GM08714 (cell line): ENCODE measurements around the gene CNEP1R1.

Experiments
- H3K4me3 ChIP-seq: fragments of 200-500 bp; sonication (Bioruptor generic); 2 replicates; pipeline ENCODE4 v1.5.1; 2014; ENCODE audit warnings: mild to moderate bottlenecking, low read length, inconsistent platforms
- ZNF274 ChIP-seq: IDR thresholded peaks from 2 replicates; pipeline ENCODE4 v1.6.1; 2012; ENCODE audit warnings: mild to moderate bottlenecking, low read depth, low read length

Gene CNEP1R1

DNA sequence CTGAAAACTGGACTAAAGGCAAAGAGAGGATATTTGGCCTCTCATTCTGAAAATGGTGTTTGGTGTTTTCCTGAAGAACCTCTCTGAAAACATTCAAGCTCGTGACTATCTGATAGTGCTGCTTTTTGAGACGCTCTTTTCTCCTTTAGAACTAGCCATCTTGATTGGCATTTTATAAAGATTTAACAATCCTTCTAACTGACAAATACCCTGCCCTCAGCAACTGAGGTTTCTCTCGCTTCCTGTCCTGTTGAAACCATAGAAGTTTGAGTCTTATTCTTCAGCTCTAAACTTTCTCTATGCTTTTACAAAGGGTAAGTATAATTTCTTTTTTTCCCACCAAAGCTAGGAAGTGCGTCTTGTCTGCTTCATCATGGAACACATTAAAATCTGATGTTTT lies 13.3 kb downstream of the CNEP1R1 start:
- TF ChIP-seq ZNF274: no peak
- no peak overlapping the region for H3K4me3 ChIP-seq

DNA sequence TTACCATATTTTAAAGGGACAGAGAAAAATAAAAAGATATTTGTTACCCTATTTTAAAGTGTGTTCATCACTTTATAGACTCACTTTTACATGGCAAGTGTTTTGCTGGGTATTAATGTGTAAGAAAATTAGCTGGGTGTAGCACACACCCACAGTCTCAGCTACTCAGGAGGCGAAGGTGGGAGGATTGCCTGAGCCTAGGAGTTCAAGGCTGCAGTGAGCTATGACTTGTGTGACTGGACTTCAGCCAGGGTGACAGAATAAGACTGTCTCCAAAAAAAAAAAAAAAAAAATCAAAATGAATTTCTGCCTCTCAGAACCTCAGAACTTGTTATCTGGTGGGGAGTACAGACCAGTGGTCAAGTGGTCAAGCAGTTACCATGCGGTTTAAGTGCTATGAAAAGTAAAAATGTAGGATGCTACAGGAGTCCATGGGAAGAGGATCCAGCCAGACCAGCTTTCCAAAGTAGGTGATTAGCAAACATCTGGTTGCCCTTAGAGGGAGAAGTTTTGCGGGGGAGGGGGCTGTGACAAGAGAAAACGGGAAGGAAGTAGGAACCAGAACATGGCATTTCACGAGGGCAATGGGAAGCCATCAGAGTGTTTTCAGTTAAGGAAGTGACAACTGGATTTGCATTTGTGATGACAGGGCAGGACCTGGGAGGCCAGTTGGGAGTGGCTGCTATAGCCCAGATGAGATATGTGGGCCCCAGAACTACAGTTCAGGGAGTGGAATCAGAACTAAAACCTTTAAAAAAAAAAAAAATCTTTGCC lies 13.9 kb downstream of the CNEP1R1 start:
- no peak for TF ChIP-seq ZNF274
- no peak overlapping the region for H3K4me3 ChIP-seq

GRCh38 chr16:50040018-50040417 lies 15.0 kb downstream of the CNEP1R1 start:
- no peak for TF ChIP-seq ZNF274
- H3K4me3 ChIP-seq: no peak overlapping the region

DNA sequence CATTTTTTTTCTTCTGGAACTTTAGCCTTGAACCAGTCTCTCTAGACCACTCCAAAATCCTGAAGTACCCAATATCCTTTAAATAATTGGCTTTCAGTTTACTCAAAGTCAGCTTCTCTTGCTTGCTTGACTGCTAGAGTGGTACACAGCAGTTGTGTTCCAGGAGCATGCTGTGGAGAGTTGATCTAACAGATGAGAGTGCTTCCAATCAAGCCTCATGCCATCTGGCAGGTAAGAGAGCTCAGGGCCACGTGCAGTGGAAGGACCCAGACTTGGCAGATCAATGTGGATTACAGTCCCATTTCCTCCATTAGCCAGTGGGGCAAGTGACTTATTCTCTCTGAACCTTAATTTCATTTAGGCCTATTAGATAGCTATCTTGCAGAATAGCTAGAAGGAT lies 15.7 kb downstream of the CNEP1R1 start:
- no peak overlapping the region for H3K4me3 ChIP-seq
- TF ChIP-seq ZNF274: no peak

- no peak overlapping the region for H3K4me3 ChIP-seq
- no peak for TF ChIP-seq ZNF274
Observed at GRCh38 chr16:50043358-50043757, 18.3 kb downstream of the CNEP1R1 start.

- no peak overlapping the region for H3K4me3 ChIP-seq
- no peak for TF ChIP-seq ZNF274
Observed at GRCh38 chr16:50045412-50045811, 20.4 kb downstream of the CNEP1R1 start.

- TF ChIP-seq ZNF274: no peak
- no peak overlapping the region for H3K4me3 ChIP-seq
Observed at GRCh38 chr16:50046853-50047252, 21.8 kb downstream of the CNEP1R1 start.

DNA sequence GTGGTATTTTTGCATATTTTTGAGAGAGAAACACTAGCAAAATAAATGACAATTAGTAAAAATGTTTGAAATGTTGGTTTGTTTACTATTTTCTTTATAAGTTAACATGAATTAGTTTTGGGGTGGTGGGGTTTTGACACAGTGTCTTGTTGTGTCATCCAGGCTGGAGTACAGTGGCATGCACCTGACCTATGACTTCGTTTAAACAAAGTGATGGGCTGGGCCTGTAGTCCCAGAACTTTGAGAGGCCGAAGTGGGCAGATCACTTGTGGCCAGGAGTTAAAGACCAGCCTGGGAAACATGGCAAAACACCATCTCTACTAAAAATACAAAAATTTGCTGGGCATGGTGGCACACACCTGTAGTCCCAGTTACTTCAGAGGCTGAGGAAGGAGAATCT lies 22.8 kb downstream of the CNEP1R1 start:
- TF ChIP-seq ZNF274: no peak
- no peak overlapping the region for H3K4me3 ChIP-seq

- TF ChIP-seq ZNF274: no peak
- no peak overlapping the region for H3K4me3 ChIP-seq
Observed at GRCh38 chr16:50050802-50051201, 25.8 kb downstream of the CNEP1R1 start.

- TF ChIP-seq ZNF274: no peak
Observed at GRCh38 chr16:50056226-50056625, 31.2 kb downstream of the CNEP1R1 start.

DNA sequence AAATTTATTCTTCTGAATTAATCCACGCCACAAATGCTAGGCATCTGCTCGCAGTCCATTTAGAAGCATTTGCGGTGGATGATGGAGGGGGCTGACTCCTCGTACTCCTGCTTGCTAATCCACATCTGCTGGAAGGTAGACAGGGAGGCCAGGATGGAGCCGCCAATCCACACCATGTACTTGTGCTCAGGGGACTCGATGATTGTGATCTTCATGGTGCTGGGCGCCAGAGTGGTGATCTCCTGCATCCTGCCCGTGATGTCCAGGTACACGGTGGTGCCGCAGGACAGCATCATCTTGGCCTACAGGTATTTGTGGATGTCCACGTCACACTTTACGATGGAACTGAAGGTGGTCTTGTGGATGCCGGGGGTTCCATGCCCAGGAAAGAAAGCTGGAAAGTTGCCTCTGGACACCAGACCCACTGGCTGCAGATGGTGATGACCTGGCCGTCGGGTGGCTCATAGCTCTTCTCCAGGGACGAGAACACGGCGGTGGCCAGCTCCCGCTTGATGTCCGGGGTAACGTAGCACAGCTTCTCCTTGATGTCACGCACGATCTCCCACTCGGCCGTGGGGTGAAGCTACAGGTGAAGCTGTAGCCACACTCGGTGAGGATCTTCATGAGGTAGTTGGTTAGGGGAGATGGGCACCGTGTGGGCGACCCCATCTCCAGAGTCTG lies 33.2 kb downstream of the CNEP1R1 start:
- TF ChIP-seq ZNF274: no peak
- H3K4me3 ChIP-seq: no peak overlapping the region

More at GRCh38 chr16:50056226-50056625, 31.2 kb downstream of the CNEP1R1 start:
- H3K4me3 ChIP-seq: no peak overlapping the region

GRCh38 chr16:50059111-50059510 lies 34.1 kb downstream of the CNEP1R1 start:
- no peak for TF ChIP-seq ZNF274

DNA sequence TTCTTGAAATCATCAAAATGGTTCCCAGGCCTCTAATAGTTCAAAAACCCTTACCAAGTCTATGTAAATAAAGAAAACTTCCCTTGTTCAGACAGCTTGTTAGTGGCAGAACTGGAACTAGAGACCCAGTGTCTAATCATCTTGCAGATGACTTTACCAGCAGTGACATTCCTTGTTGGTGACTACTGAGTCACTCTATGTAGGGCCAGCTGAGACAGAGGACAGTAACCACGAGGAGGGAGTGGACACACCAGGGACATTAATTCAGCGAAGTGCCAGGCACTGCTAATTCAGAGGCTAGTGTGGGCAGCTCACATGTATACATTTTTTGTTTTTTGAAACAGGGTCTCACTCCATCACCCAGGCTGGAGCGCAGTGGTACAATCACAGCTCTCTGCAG lies 34.6 kb downstream of the CNEP1R1 start:
- no peak overlapping the region for H3K4me3 ChIP-seq
- no peak for TF ChIP-seq ZNF274

More at GRCh38 chr16:50059111-50059510, 34.1 kb downstream of the CNEP1R1 start:
- no peak overlapping the region for H3K4me3 ChIP-seq

DNA sequence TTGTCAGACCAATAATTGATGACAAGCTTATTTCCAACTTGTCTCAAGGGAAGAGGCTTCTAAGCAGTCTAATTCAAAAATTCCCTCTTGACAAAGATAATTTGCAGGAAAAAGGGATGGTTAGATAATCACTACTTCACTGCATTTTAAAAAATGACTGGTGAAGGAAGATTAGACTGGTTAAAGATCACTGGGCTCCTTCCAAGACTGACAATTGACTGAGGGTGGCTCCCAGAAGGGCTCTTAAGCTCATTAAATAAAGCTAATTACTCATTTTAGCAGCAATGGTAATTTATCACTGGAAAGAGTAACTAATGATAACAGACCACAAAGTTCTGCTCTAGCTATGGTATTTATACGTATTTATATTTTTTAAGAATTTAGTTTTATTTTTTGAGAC lies 36.3 kb downstream of the CNEP1R1 start:
- no peak for TF ChIP-seq ZNF274
- no peak overlapping the region for H3K4me3 ChIP-seq

- TF ChIP-seq ZNF274: no peak
- peak overlapping the region; percentile 36; the same call in 1 of the 2 replicates for H3K4me3 ChIP-seq
Observed at GRCh38 chr16:50065241-50065623, 40.2 kb downstream of the CNEP1R1 start.
